H1 (cell line): ENCODE measurements around the gene PRSS8. TPM values are rescaled to one million over a fixed set of nuclear protein-coding genes. Genes with fewer than 3 reads are reported as not detected.
A peak's percentile ranks its signal among the peaks of the same experiment; 100 is the strongest.

ENCODE experiments used
- CTCF ChIA-PET: fragments of 300-600 bp; sonication (Branson Sonifier 250); formaldehyde crosslinking; loops from one replicate; lab custom pipeline; 2021; ENCODE audit not compliant: partially characterized antibody; lab: Charles Lee
- POLR2A ChIA-PET: fragments of 300-600 bp; sonication (Branson Sonifier 250); formaldehyde crosslinking; loops from one replicate; lab custom pipeline; 2021; ENCODE audit warnings: inconsistent platforms; ENCODE audit not compliant: partially characterized antibody; lab: Charles Lee
- DNase-seq, 2 experiments: peaks; one replicate each; pipeline versions ENCODE4 v3.0.0 to v3.0.0-alpha.2; 2010 to 2022; ENCODE audit warnings: low spot score in 2 of 2, low read depth in 1 of 2, mixed read lengths in 1 of 2
- FAIRE-seq: peaks from 2 replicates; lab custom pipeline; 2011; peaks lifted over from hg19 to GRCh38; lab: Jason Lieb, UNC
- H2AFZ ChIP-seq: 2 replicates; pipeline ENCODE4 v1.8.1; 2012; ENCODE audit warnings: low read length, inconsistent platforms
- H2AK5ac ChIP-seq: 2 replicates; pipeline ENCODE4 v1.6.1; 2013; ENCODE audit warnings: low read depth, low read length
- H2BK120ac ChIP-seq: replicated peaks from 2 replicates; pipeline ENCODE3; 2013; ENCODE audit warnings: low read depth, low read length, inconsistent platforms
- H2BK12ac ChIP-seq: 2 replicates; pipeline ENCODE4 v1.6.1; 2013; ENCODE audit warnings: low read depth, low read length
- H2BK15ac ChIP-seq: 2 replicates; pipeline ENCODE4 v1.6.1; 2013; ENCODE audit warnings: low read length
- H2BK20ac ChIP-seq: 2 replicates; pipeline ENCODE4 v1.6.1; 2013; ENCODE audit warnings: low read length
- H2BK5ac ChIP-seq: 2 replicates; pipeline ENCODE4 v1.6.1; 2013; ENCODE audit warnings: low read depth, low read length
- H3K14ac ChIP-seq: 2 replicates; pipeline ENCODE4 v1.6.1; 2013; ENCODE audit warnings: inconsistent platforms; ENCODE audit not compliant: insufficient read length
- H3K18ac ChIP-seq: 2 replicates; pipeline ENCODE4 v1.6.1; 2013; ENCODE audit warnings: low read length; ENCODE audit errors: extremely low read depth
- H3K23ac ChIP-seq: 2 replicates; pipeline ENCODE4 v1.6.1; 2013; ENCODE audit warnings: inconsistent platforms; ENCODE audit not compliant: insufficient read length
- H3K23me2 ChIP-seq: 2 replicates; pipeline ENCODE4 v1.6.1; 2013; ENCODE audit warnings: low read depth, low read length
- H3K27ac ChIP-seq: 2 replicates; pipeline ENCODE4 v1.6.1; 2011; ENCODE audit warnings: low read depth, low read length, inconsistent platforms
- H3K27me3 ChIP-seq, 4 experiments: replicated peaks in 1 of 4; 1 replicate in 1 of 4; 2 replicates in 3 of 4; pipeline versions ENCODE4 v1.6.1 to v1.8.1; 2011 to 2013; ENCODE audit warnings: low read length in 3 of 4, mild to moderate bottlenecking in 3 of 4, inconsistent platforms in 2 of 4, mixed read lengths in 2 of 4, moderate library complexity in 1 of 4; ENCODE audit not compliant: control insufficient read depth in 3 of 4, insufficient read depth in 3 of 4; ENCODE audit errors: extremely low read depth in 1 of 4
- H3K36me3 ChIP-seq, 4 experiments: 2 replicates each; pipeline versions ENCODE4 v1.6.1 to v1.8.1; 2011 to 2013; ENCODE audit warnings: mild to moderate bottlenecking in 4 of 4, low read length in 3 of 4, moderate library complexity in 2 of 4, control low read depth in 1 of 4, inconsistent platforms in 1 of 4; ENCODE audit not compliant: insufficient read depth in 4 of 4, control insufficient read depth in 2 of 4
- H3K4ac ChIP-seq: replicated peaks from 2 replicates; pipeline ENCODE3; 2013; ENCODE audit warnings: low read length, low read depth, mixed read lengths, inconsistent platforms; ENCODE audit not compliant: insufficient read length
- H3K4me1 ChIP-seq, 4 experiments: replicated peaks in 1 of 4; 1 replicate in 1 of 4; 2 replicates in 3 of 4; pipeline versions ENCODE4 v1.6.1 to v1.8.1; 2011 to 2013; ENCODE audit warnings: low read length in 3 of 4, inconsistent platforms in 2 of 4, mixed read lengths in 1 of 4; ENCODE audit not compliant: insufficient read depth in 4 of 4, control insufficient read depth in 3 of 4
- H3K4me2 ChIP-seq, 2 experiments: 2 replicates each; pipeline versions ENCODE4 v1.6.1 to v1.8.1; 2011 to 2013; ENCODE audit warnings: low read depth in 2 of 2, low read length in 2 of 2, control low read depth in 1 of 2, inconsistent platforms in 1 of 2, mild to moderate bottlenecking in 1 of 2; ENCODE audit not compliant: insufficient read depth in 1 of 2
- H3K4me3 ChIP-seq, 4 experiments: fragments of 200-600, 300-600 bp in 1 of 4; sonication (generic), shearing (Covaris generic), sonication (Bioruptor Twin) in 1 of 4; 2 replicates each; pipeline versions ENCODE4 v1.5.1 to v1.8.1; 2011 to 2016; ENCODE audit warnings: low read length in 4 of 4, low read depth in 3 of 4, control low read depth in 2 of 4, inconsistent platforms in 2 of 4, mild to moderate bottlenecking in 2 of 4, mixed read lengths in 1 of 4, moderate library complexity in 1 of 4; ENCODE audit not compliant: insufficient read depth in 2 of 4; ENCODE audit errors: extremely low read depth in 1 of 4
- H3K56ac ChIP-seq: replicated peaks from 2 replicates; pipeline ENCODE3; 2013; ENCODE audit warnings: low read depth, mild to moderate bottlenecking, mixed read lengths, low read length, inconsistent platforms; ENCODE audit not compliant: insufficient read length
- H3K79me1 ChIP-seq: 2 replicates; pipeline ENCODE4 v1.6.1; 2013; ENCODE audit warnings: low read depth, low read length, control low read depth
- H3K79me2 ChIP-seq, 2 experiments: 2 replicates each; pipeline versions ENCODE4 v1.6.1 to v1.8.1; 2012 to 2013; ENCODE audit warnings: low read length in 2 of 2, mild to moderate bottlenecking in 2 of 2, inconsistent platforms in 1 of 2; ENCODE audit not compliant: insufficient read depth in 2 of 2, control insufficient read depth in 1 of 2
- H3K9ac ChIP-seq, 4 experiments: replicated peaks in 1 of 4; 1 replicate in 1 of 4; 2 replicates in 3 of 4; pipeline versions ENCODE4 v1.6.1 to v1.8.1; 2011 to 2013; ENCODE audit warnings: low read depth in 3 of 4, low read length in 3 of 4, control low read depth in 2 of 4, mild to moderate bottlenecking in 2 of 4, moderate library complexity in 2 of 4, inconsistent platforms in 1 of 4; ENCODE audit errors: extremely low read depth in 1 of 4
- H3K9me3 ChIP-seq, 2 experiments: 2 replicates each; pipeline versions ENCODE4 v1.6.1 to v1.8.1; 2012 to 2013; ENCODE audit warnings: mild to moderate bottlenecking in 2 of 2, moderate library complexity in 2 of 2, control low read depth in 1 of 2, inconsistent platforms in 1 of 2, low read depth in 1 of 2, low read length in 1 of 2, mixed read lengths in 1 of 2; ENCODE audit not compliant: insufficient read depth in 2 of 2
- H4K20me1 ChIP-seq, 2 experiments: replicated peaks in 1 of 2; 2 replicates each; pipeline versions ENCODE3 to v1.8.1; 2011 to 2013; ENCODE audit warnings: inconsistent platforms in 2 of 2, low read length in 2 of 2, mild to moderate bottlenecking in 1 of 2; ENCODE audit not compliant: insufficient read depth in 2 of 2, control insufficient read depth in 1 of 2
- H4K5ac ChIP-seq: 2 replicates; pipeline ENCODE4 v1.6.1; 2013; ENCODE audit warnings: low read length, low read depth, mixed read lengths, inconsistent platforms; ENCODE audit not compliant: insufficient read length
- H4K8ac ChIP-seq: 2 replicates; pipeline ENCODE4 v1.8.0; 2013; ENCODE audit warnings: mild to moderate bottlenecking, moderate library complexity, low read length, inconsistent platforms; ENCODE audit not compliant: insufficient read depth; ENCODE audit errors: extremely low read depth
- H4K91ac ChIP-seq: replicated peaks from 2 replicates; pipeline ENCODE3; 2013; ENCODE audit warnings: low read length, mixed read lengths, inconsistent platforms; ENCODE audit not compliant: insufficient read length
- BACH1 ChIP-seq: IDR thresholded peaks from 2 replicates; pipeline ENCODE4 v1.6.1; 2012; ENCODE audit warnings: low read length, improper control_type of control experiment
- E2F6 ChIP-seq: IDR thresholded peaks from 2 replicates; pipeline ENCODE4 v1.6.1; 2012; ENCODE audit warnings: inconsistent platforms
- TCF12 ChIP-seq: IDR thresholded peaks from 2 replicates; pipeline ENCODE4 v1.6.1; 2011; ENCODE audit warnings: low read depth, mild to moderate bottlenecking, low read length
- YY1 ChIP-seq: IDR thresholded peaks from 2 replicates; pipeline ENCODE4 v1.6.1; 2011; ENCODE audit warnings: low read depth, mild to moderate bottlenecking, low read length
- WGBS, 2 experiments: shearing (Covaris generic) in 1 of 2; methylation state at CpG; one replicate each; pipeline versions ENCODE4 v1.1.6 to v1.1.7; 2013 to 2015; ENCODE audit warnings: low lambda C conversion rate in 2 of 2, mixed read lengths in 2 of 2, inconsistent platforms in 1 of 2, low coverage in 1 of 2, missing lambda C conversion rate in 1 of 2; ENCODE audit not compliant: insufficient replicate concordance in 2 of 2, insufficient coverage in 1 of 2, insufficient read length in 1 of 2; ENCODE audit errors: extremely low coverage in 1 of 2, missing lambda C conversion rate in 1 of 2; 5-methylcytosine and 5-hydroxymethylcytosine counted together
- polyA plus RNA-seq, 7 experiments: library from polyadenylated mRNA; depleted of rRNA in 3 of 7; stranded (reverse) in 5 of 7; unstranded in 2 of 7; fragments of >200 nt in 5 of 7; fragments of 200-250 nt in 2 of 7; gene quantifications; 1 replicate in 5 of 7; 2 replicates in 1 of 7; 4 replicates in 1 of 7; pipeline versions ENCODE4 v1.2.1 to v1.2.3, GENCODE V29; 2011 to 2013; ENCODE audit warnings: missing spikeins in 2 of 7, mixed read lengths in 2 of 7
- total RNA-seq: library from RNA; stranded (reverse); fragmentation: NEBNext Ultra II Directional; extraction: Animal tissue kit (Norgen Biotek cat#: 25700); gene quantifications from 2 replicates; pipeline ENCODE4 v1.2.1, GENCODE V29; 2021

The PRSS8 gene
- total and polyA plus RNA-seq, 2 of the 8 experiments (the other 6 are each of a cell fraction or from before 2014, with no cell fraction given) = 87.7 to 273 TPM

- WGBS, 2 experiments = 67% methylated on average over 2 of the region's 5 CpGs; no CpG with 5 or more reads in 1 of the 2 experiments
- POLR2A ChIA-PET = interaction anchor here (1.6 to 34.9 kb wide), 5 partner anchors 8 to 33 kb away, joined by 5 to 713 read pairs (median 17); partner anchors contain the start of genes BCKDK, FUS, KAT8 and PRSS8
These were observed 13.8 kb upstream of the PRSS8 start for GRCh38 chr16:31149332-31149731.

More at GRCh38 chr16:31149332-31149731, 13.8 kb upstream of the PRSS8 start:
- H3K56ac ChIP-seq = no peak overlapping the region
- H2BK120ac ChIP-seq = no peak overlapping the region
- H3K14ac ChIP-seq = no peak overlapping the region
- H3K27me3 ChIP-seq = peaks cover 0 to 11% (median 5%) of the 10 kb centered on the region in 4 experiments; a peak in 4 of 7 replicates
- 0 out of 2 replicates have a peak overlapping the region, but pooled peaks have one; percentile 53 for H2BK12ac ChIP-seq
- no peaks in the 10 kb centered on the region for H3K36me3 ChIP-seq
- H3K9me3 ChIP-seq = no peaks in the 10 kb centered on the region
- no peak for FAIRE-seq
- TF ChIP-seq BACH1 = no peak
- no peak for TF ChIP-seq YY1
- TF ChIP-seq TCF12 = no peak
- no peak for TF ChIP-seq E2F6
- TF ChIP-seq, all 59 proteins: peak for 0
- Histone ChIP-seq H3K4me1 (peaks cover 0 to 18% (median 4%) of the 10 kb centered on the region in 4 experiments; a peak in 5 of 7 replicates), H3K4me2 (no peak overlapping the region; a peak in 2 of 4 replicates), H3K79me1 (no peaks in the 10 kb centered on the region), H3K79me2 (no peaks in the 10 kb centered on the region), H2BK5ac (peak overlapping the region; percentile 26; the same call in 1 of the 2 replicates), H4K20me1 (no peaks in the 10 kb centered on the region), H2AFZ (no peak overlapping the region), H3K23ac (no peak overlapping the region), H2BK15ac (peak overlapping the region; percentile 81; the same call in 1 of the 2 replicates), H4K8ac (no peak overlapping the region), H4K91ac (no peak overlapping the region), H3K4me3 (no peak overlapping the region), H2BK20ac (no peak overlapping the region), H3K9ac (no peak overlapping the region), H3K4ac (no peak overlapping the region), H2AK5ac (no peak overlapping the region; the same call in 1 of the 2 replicates), H3K23me2 (peaks cover 7% of the 10 kb centered on the region; the same call in 1 of the 2 replicates), H3K27ac (no peak overlapping the region), H4K5ac (no peak overlapping the region), H3K18ac (no peak overlapping the region)
- DNase-seq = no peak
- CTCF ChIA-PET = interaction anchor here (0.6 to 1.5 kb wide), 3 partner anchors 10 to 574 kb away, joined by 3 to 5 read pairs (median 3); no protein-coding TSS in a partner anchor
